Measurements from ENCODE around the gene AP1AR. TPM values are rescaled to one million over a fixed set of nuclear protein-coding genes. Genes with fewer than 3 reads are reported as not detected.
"Not testable (repeated sequence)": the region's sequence is repeated elsewhere in the genome, so short reads cannot be mapped to it uniquely, and the experiment has no call there.

Gene AP1AR
- total RNA-seq, 4 donors from 2014 or later, result 11.9 to 23.7 (median 16.0) TPM

DNA sequence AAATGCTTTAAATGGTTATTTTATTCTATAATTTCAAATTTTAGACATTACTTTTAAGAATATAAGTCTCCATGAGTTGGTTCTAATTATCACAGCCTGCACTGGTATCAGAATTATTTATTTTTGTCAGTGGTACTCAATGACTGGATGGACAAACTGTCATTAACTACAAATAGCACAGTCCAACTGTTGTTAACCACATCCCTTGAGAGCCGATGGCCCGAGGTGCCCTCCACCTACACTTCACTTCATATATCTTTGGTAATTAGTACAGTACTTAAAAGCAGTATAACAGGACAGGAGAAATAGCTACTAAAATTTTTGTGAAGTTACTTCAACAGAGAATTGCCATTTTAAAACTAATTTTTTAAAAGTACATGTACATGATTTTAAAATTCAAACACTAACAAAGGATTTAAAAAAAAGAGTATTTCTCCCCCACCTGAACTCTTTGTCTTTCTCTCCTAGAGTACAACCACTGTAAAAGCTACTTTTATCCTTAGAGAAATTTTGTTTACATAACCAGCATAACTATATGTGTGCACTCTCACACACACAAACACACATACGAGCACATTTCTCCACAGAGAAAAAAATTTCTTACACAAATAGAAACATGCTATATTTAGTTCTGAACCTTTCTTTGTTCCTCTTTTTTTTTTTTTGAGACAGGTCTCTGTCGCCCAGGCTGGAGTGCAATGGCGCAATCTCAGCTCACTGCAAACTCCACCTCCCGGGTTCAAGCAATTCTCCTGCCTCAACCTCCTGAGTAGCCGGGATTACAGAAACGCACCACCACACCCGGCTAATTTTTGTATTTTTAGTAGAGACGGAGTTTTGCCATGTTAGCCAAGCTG is 47.7 kb downstream of the AP1AR start:
- Histone ChIP-seq H3K9me3 (no peaks in the 10 kb centered on the region), H3K27ac (peak overlapping the region in 2 of 4 donors; percentile 13 to 38), H3K36me3 (peaks cover 0 to 3% of the 10 kb centered on the region in 2 donors), H3K4me3 (peak overlapping the region in 1 of 2 donors; percentile 7), H3K27me3 (no peaks in the 10 kb centered on the region), H3K4me1 (peaks cover 0 to 27% (median 0%) of the 10 kb centered on the region in 3 donors)
- WGBS, 2 donors (ENCODE audit: low coverage in 1 of 2), result 38 to 60% methylated on average over 9 of the region's 10 CpGs
- ATAC-seq, result peak; percentile 74
- TF ChIP-seq, protein P1, sequence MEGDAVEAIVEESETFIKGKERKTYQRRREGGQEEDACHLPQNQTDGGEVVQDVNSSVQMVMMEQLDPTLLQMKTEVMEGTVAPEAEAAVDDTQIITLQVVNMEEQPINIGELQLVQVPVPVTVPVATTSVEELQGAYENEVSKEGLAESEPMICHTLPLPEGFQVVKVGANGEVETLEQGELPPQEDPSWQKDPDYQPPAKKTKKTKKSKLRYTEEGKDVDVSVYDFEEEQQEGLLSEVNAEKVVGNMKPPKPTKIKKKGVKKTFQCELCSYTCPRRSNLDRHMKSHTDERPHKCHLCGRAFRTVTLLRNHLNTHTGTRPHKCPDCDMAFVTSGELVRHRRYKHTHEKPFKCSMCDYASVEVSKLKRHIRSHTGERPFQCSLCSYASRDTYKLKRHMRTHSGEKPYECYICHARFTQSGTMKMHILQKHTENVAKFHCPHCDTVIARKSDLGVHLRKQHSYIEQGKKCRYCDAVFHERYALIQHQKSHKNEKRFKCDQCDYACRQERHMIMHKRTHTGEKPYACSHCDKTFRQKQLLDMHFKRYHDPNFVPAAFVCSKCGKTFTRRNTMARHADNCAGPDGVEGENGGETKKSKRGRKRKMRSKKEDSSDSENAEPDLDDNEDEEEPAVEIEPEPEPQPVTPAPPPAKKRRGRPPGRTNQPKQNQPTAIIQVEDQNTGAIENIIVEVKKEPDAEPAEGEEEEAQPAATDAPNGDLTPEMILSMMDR (IDR thresholded peaks at IDR 0.05), result no peak
- TF ChIP-seq EP300 (IDR thresholded peaks at IDR 0.05) (no peak), POLR2A (IDR thresholded peaks at IDR 0.05) (no peak), POLR2AphosphoS5 (IDR thresholded peaks at IDR 0.05) (no peak)

GRCh38 chr4:112279882-112280315 is 48.3 kb downstream of the AP1AR start:
- Histone ChIP-seq H3K4me3 (peak overlapping the region in 1 of 2 donors; percentile 7), H3K36me3 (peaks cover 0 to 3% of the 10 kb centered on the region in 2 donors), H3K27ac (peak overlapping the region in 2 of 4 donors; percentile 13 to 38), H3K27me3 (no peaks in the 10 kb centered on the region), H3K4me1 (peaks cover 0 to 33% (median 0%) of the 10 kb centered on the region in 3 donors), H3K9me3 (no peaks in the 10 kb centered on the region)
- TF ChIP-seq POLR2A (IDR thresholded peaks at IDR 0.05) (no peak), EP300 (IDR thresholded peaks at IDR 0.05) (no peak), POLR2AphosphoS5 (IDR thresholded peaks at IDR 0.05) (no peak)
- TF ChIP-seq, protein P1 (IDR thresholded peaks at IDR 0.05), result no peak
- WGBS, 2 donors (ENCODE audit: low coverage in 1 of 2), result 81 to 100% methylated on average over 1 to 7 of the region's 7 CpGs
- ATAC-seq, result no peak

- no peak for ATAC-seq
- H3K4me1 ChIP-seq, result peaks cover 0 to 33% (median 0%) of the 10 kb centered on the region in 3 donors
- no peak overlapping the region for H3K4me3 ChIP-seq
- H3K36me3 ChIP-seq, result peaks cover 0 to 3% of the 10 kb centered on the region in 2 donors
- TF ChIP-seq POLR2AphosphoS5 (IDR thresholded peaks at IDR 0.05), result no peak
- TF ChIP-seq, protein P1 (IDR thresholded peaks at IDR 0.05), result no peak
- 72 to 86% methylated on average over 4 to 5 of the region's 5 CpGs for WGBS, 2 donors (ENCODE audit: low coverage in 1 of 2)
- H3K27ac ChIP-seq, result no peak overlapping the region
- H3K9me3 ChIP-seq, result no peaks in the 10 kb centered on the region
- no peaks in the 10 kb centered on the region for H3K27me3 ChIP-seq
These were observed 48.9 kb downstream of the AP1AR start for GRCh38 chr4:112280386-112281056.

DNA sequence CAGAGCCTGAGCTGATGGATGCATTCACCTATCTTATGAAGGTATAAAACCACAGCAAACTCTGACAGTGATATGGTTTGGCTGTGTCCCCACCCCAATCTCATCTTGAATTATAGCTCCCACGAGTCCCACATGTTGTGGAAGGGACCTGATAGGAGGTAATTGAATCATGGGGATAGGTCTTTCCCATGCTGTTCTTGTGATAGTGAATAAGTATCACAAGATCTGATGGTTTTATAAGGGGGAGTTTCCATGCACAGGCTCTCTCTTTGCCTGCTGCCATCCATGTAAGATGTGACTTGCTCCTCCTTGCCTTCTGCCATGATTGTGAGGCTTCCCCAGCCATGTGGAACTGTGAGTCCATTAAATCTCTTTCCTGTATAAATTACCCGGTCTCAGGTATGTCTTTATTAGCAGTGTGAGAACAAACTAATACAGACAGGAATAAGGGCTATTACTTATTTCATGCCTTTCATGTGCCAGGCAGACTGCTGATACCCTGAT is 50.4 kb downstream of the AP1AR start:
- not testable (repeated sequence) for H3K27ac ChIP-seq, H3K27me3 ChIP-seq, ATAC-seq, H3K4me3 ChIP-seq, H3K36me3 ChIP-seq, H3K9me3 ChIP-seq
- 95 to 100% methylated on average over 2 of the region's 2 CpGs for WGBS, 2 donors (ENCODE audit: low coverage in 1 of 2)
- peaks cover 0 to 41% (median 0%) of the 10 kb centered on the region in 3 donors for H3K4me1 ChIP-seq

- TF ChIP-seq, protein P1 (IDR thresholded peaks at IDR 0.05), result no peak
- no peak for TF ChIP-seq POLR2A (IDR thresholded peaks at IDR 0.05)
- TF ChIP-seq EP300 (IDR thresholded peaks at IDR 0.05), result no peak
- TF ChIP-seq POLR2AphosphoS5 (IDR thresholded peaks at IDR 0.05), result no peak
- 60 to 63% methylated on average over 2 to 4 of the region's 4 CpGs for WGBS, 2 donors (ENCODE audit: low coverage in 1 of 2)
- Histone ChIP-seq H3K36me3 (no peaks in the 10 kb centered on the region), H3K27ac (no peak overlapping the region), H3K9me3 (no peaks in the 10 kb centered on the region), H3K27me3 (no peaks in the 10 kb centered on the region), H3K4me3 (no peak overlapping the region), H3K4me1 (peaks cover 0 to 41% (median 0%) of the 10 kb centered on the region in 3 donors)
- ATAC-seq, result no peak
These were observed 51.5 kb downstream of the AP1AR start for GRCh38 chr4:112282860-112283667.

Measured in gastroesophageal sphincter (tissue), 4 donors.